Muscle of arm (tissue), 12 donors: ENCODE results near the gene NCAN. TPM values are rescaled to one million over a fixed set of nuclear protein-coding genes. Genes with fewer than 3 reads are reported as not detected.
A peak's percentile ranks its signal among the peaks of the same experiment; 100 is the strongest.
"Not testable (repeated sequence)": the region's sequence is repeated elsewhere in the genome, so short reads cannot be mapped to it uniquely, and the experiment has no call there.

Experiments used
- DNase-seq: peaks from one replicate; pipeline ENCODE4 v3.0.0-alpha.2; 2013
- polyA plus RNA-seq, 12 donors: library from polyadenylated mRNA; unstranded; fragments of 120-200 nt; gene quantifications; one replicate each; pipeline ENCODE4 v1.2.1, GENCODE V29; 2013; ENCODE audit not compliant: insufficient read length in 12 of 12

NCAN gene
- polyA plus RNA-seq, 12 donors: 0.05 to 1.3 (median 0.16) TPM; not detected in 3

DNA sequence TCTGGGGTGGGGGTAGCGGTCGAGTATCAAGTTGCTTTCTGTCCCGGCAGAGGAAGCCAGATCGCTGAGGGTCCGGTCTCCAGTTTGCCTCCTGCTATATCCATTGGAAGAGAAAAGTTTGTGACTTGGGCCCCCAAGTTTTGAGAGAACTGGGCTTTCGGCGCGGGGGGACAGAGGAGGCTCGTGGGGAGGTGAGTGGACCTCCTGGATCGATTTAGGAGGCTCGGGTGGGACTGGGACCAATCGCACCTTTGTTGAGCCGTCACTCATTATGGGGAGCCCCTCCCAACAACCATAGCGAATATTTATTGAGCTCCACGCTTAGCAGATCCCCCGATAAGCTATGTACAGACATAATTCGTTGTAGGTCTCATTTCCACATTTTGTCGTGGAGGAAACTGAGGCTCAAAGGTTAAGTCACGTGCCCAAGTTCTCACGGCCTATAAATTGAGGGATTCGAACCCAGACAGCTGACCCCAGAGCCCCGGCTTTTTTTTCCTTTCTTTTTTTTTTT is 18.8 kb upstream of the NCAN start:
- no peak for DNase-seq

- DNase-seq: no peak
Observed at GRCh38 chr19:19193926-19194325, 17.8 kb upstream of the NCAN start.

DNA sequence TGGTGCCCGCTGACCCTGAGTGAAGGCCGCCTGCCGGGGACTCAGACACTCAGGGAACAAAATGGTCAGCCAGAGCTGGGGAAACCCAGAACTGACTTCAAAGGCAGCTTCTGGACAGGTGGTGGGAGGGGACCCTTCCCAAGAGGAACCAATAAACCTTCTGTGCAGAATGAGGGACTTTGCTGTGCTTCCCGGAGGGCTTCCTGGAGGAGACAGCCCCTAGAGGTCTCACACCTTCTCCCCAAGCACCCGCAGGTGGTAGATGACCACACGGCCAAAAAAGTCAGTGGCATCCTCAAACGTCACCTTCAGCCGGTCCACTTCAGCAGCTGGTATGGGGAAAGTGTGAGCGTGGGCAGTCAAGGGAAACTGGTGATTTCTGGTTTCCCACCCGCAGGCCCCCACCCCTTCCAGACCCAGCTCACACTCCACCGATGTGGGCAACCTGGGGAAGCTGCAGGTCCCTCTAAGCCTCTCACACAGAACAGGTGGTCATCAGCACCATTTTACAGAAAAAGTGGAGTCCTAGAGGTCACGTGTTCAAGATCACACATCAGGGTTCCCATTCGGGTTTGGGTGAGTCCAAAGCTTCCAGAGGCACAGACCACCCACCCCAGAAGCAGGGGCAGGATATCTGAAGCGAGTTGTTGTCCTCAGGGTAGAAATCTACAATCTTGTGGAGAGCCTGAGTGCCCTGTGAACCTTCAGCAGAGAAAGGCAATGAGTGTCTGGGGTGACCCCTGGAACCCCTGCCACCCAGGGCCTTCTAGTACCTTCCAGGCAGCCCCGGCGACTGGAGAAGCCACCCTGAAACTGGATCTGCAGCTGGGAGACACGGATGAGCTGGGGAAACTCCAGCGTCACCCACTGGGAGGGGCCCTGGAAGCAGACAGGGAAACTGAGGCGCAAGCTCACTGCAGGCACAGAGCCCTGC is 9.8 kb upstream of the NCAN start:
- no peak for DNase-seq

- DNase-seq: no peak
Observed at GRCh38 chr19:19202707-19203011, 9.1 kb upstream of the NCAN start.

DNA sequence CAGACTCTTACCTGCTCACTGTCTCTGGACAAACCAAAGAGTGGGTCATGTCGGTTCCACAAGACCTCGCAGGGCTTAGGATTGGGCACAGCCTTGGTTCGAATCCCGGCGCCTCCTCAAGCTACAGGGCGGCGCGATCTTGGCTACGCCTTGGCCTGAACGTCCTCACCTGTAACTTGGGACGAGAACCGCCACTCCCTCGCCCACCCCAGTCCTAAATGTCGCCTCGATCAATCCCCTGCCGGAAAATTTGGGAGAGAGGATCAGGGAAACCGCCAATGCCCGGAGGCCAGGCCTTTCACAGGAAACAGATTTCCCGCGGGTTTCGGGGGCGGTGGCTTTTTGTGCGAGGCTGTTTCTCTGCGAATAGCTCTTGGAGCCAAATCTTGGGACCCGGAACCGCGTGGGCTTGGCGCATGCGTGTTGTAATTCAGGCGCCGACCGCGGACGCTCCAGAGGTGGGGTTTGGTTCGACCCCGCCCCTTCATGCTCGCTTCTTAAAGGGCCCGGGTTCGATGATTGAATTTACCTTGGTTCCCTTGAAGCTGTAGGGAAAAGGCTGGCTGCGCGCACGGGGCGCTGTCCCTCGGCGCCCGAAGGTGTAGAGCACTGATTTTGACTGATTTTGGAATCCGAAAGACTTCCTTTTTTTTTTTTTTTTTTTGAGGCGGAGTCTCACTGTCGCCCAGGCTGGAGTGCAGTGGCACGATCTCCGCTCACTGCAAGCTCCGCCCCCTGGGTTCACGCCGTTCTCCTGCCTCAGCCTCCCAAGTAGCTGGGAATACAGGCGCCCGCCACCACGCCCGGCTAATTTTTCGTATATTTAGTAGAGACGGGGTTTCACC is 8.5 kb upstream of the NCAN start, which contains the start of gene NR2C2AP:
TSS of gene NR2C2AP (minus strand) at position 403 of the 845 bp plus-strand sequence. CDS start at position 49, 354 bp downstream.
- peak; percentile 93 for DNase-seq

GRCh38 chr19:19204181-19204580 is 7.6 kb upstream of the NCAN start:
- DNase-seq: no peak

- DNase-seq: no peak
Observed at GRCh38 chr19:19205416-19206410, 6.0 kb upstream of the NCAN start.

DNA sequence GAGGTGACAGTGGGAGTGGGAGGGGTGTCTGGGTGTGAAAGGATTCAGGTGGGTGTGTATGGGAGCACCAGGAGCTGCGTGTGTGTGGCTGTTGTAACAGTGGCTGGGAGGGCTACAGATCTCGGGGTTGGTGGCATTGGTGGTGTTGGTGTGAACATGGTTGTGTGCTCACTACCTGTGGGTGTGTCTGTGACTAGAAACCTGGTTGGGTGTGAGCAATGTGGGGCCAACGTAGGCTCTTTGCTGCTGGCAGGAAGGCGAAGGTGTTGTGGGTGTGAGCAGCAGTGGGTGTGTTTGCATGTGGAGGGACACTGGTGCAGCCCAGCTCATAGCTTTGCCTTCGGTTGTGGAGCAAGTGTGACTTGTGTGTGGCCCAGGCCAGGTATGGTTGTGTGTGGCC is 4.8 kb upstream of the NCAN start:
- DNase-seq: no peak

GRCh38 chr19:19207637-19208572 is 3.9 kb upstream of the NCAN start:
- no peak for DNase-seq

DNA sequence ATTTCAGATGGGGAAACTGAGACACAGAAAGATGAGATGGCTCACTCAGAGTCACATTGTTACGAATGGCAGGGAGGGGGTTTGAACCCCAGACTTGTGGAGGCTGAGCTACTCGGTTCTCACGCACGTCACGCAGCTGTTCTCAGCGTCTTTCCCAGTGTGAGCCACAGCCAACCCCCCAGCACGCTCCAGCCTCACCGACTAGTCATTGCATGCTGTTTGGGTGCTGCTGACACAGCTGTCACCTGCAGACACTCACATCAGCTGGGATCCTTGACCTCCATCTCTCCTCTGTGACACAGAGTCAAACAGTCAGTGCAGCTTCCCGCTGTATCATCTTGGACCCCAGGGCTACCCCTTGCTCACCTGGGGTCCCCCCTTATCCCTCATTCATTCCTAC is 2.4 kb upstream of the NCAN start:
- no peak for DNase-seq

GRCh38 chr19:19212916-19213315 is 1.2 kb downstream of the NCAN start:
- DNase-seq: no peak

GRCh38 chr19:19213426-19214158 is 1.8 kb downstream of the NCAN start:
- no peak for DNase-seq

DNA sequence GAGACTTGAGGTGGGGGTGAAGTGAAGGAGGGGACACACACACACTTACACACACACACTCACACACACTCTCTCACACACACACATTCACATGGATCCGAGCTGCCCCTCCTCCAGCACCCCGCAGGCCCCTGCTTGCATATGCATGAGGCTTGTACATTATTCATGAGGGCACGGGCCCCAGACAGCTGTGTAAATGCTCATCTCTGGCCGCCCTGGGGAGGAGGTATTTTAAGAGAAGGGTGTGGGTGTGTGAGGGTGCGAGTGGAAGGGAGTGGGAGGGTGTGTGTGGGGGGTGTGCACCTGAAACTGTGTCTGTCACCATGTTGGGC is 2.4 kb downstream of the NCAN start:
- DNase-seq: no peak

GRCh38 chr19:19214892-19215291 is 3.1 kb downstream of the NCAN start:
- peak; percentile 60 for DNase-seq

GRCh38 chr19:19215792-19216191 is 4.0 kb downstream of the NCAN start:
- DNase-seq: no peak

DNA sequence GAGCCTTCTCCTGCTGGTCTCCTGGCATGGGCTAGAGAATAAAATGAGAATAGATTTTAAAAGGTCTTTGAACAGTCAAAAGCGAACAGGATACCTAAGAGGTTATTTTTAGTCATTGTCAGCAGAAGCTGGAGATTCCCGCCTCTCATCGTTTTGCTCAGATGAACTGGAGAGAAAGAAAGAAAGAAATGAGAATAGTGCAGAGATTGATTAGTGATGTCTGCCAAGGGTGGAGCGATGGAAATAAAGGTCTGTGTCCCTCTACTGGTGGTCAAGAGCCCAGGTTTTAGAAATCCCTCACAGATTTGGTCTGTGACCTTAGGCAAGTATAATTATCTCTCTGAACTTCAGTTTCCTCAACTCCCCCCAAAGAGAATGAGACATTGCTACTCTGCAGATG is 5.3 kb downstream of the NCAN start:
- no peak for DNase-seq

DNA sequence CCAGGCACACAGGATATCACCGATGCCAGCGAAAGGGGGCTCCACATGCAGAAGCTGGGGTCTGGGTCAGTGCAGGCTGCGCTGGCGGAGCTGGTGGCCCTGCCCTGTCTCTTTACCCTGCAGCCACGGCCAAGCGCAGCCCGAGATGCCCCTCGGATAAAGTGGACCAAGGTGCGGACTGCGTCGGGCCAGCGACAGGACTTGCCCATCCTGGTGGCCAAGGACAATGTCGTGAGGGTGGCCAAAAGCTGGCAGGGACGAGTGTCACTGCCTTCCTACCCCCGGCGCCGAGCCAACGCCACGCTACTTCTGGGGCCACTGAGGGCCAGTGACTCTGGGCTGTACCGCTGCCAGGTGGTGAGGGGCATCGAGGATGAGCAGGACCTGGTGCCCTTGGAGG is 7.2 kb downstream of the NCAN start:
- no peak for DNase-seq

DNA sequence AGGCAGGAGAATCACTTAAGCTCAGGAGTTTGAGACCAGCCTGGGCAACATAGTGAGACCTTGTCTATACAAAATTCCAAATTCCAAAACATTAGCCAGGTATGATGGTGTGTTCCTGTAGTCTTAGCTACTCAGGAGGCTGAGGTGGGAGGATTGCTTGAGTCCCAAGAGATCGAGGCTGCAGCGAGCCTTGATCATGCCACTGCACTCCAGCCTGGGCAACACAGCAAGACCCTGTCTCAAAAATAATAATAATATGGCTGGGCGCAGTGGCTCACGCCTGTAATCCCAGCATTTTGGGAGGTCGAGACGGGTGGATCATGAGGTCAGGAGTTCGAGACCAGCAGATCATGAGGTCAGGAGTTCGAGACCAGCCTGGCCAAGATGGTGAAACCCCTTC is 9.2 kb downstream of the NCAN start:
- DNase-seq: not testable (repeated sequence)

GRCh38 chr19:19223060-19223459 is 11.3 kb downstream of the NCAN start:
- no peak for DNase-seq

GRCh38 chr19:19223636-19224035 is 11.9 kb downstream of the NCAN start:
- no peak for DNase-seq
